Measurements from ENCODE around the gene GTPBP3. TPM values are rescaled to one million over a fixed set of nuclear protein-coding genes. Genes with fewer than 3 reads are reported as not detected.
A peak's percentile ranks its signal among the peaks of the same experiment; 100 is the strongest.

GTPBP3 gene
- total RNA-seq, 2 donors from 2014 or later, result 48.7 to 55.7 TPM

- no peak overlapping the region for H3K4me3 ChIP-seq (ENCODE audit: low read length)
- no peak overlapping the region for H3K9ac ChIP-seq (ENCODE audit: extremely low read depth, low read length, poor library complexity, severe bottlenecking)
- no peaks in the 10 kb centered on the region for H3K36me3 ChIP-seq (ENCODE audit: control insufficient read depth, insufficient read depth, low read length)
- peak; percentile 96 for TF ChIP-seq CTCF (conservative IDR thresholded peaks at IDR 0.05)
- no peak overlapping the region for H3K27ac ChIP-seq (ENCODE audit: low read depth, low read length)
- peak; percentile 92 for DNase-seq
- no peaks in the 10 kb centered on the region for H3K27me3 ChIP-seq (ENCODE audit: control insufficient read depth, insufficient read depth, low read length, poor library complexity, severe bottlenecking)
- H3K9me3 ChIP-seq (ENCODE audit: control insufficient read depth, low read length), result peaks cover 13% of the 10 kb centered on the region
- no peaks in the 10 kb centered on the region for H3K4me1 ChIP-seq (ENCODE audit: control insufficient read depth, insufficient read depth, low read length)
- H3K4me1 Mint-ChIP-seq, result peaks cover 3% of the 10 kb centered on the region
- H3K9me3 Mint-ChIP-seq, result peaks cover 10% of the 10 kb centered on the region
- no peaks in the 10 kb centered on the region for H3K36me3 Mint-ChIP-seq (ENCODE audit: low read depth)
- H3K4me3 Mint-ChIP-seq, result no peak overlapping the region
- peaks cover 23% of the 10 kb centered on the region for H3K27me3 Mint-ChIP-seq (ENCODE audit: insufficient read depth)
- WGBS, 2 experiments (ENCODE audit: insufficient coverage in 1 of 2, insufficient read length in 1 of 2), result 49 to 67% methylated on average over 1 to 19 of the region's 20 CpGs
- peak overlapping the region; percentile 64 for H3K27ac Mint-ChIP-seq
Measured at GRCh38 chr19:17385878-17386611, 48.7 kb downstream of the GTPBP3 start.

DNA sequence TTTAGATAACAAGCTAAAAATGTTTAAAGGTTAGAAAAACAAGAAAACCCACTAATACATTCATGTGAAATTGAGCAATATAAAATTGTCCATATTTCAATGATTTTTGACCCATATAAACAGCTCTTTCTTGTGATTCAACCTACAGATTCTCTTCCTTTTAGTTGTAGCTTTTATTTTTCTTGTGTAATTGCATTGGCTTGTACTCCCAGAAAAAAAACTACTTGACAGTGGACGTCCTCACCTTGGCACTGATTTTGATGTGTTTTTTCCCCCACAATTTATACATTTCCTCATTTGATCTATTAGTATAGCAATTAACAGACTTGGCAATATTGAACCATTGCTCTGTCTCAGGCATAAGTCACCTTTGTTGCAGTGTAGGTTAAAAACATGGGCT, 51.9 kb downstream of the GTPBP3 start:
- H3K4me3 Mint-ChIP-seq, result no peak overlapping the region

GRCh38 chr19:17389957-17390664, 52.8 kb downstream of the GTPBP3 start:
- Histone ChIP-seq H3K27me3 (ENCODE audit: control insufficient read depth, insufficient read depth, low read length, poor library complexity, severe bottlenecking) (no peaks in the 10 kb centered on the region), H3K4me3 (ENCODE audit: low read length) (peak overlapping the region; percentile 79), H3K27ac (ENCODE audit: low read depth, low read length) (no peak overlapping the region), H3K4me1 (ENCODE audit: control insufficient read depth, insufficient read depth, low read length) (no peaks in the 10 kb centered on the region), H3K36me3 (ENCODE audit: control insufficient read depth, insufficient read depth, low read length) (no peaks in the 10 kb centered on the region), H3K9ac (ENCODE audit: extremely low read depth, low read length, poor library complexity, severe bottlenecking) (no peak overlapping the region), H3K9me3 (ENCODE audit: control insufficient read depth, low read length) (peaks cover 13% of the 10 kb centered on the region)
- TF ChIP-seq CTCF (conservative IDR thresholded peaks at IDR 0.05), result peak; percentile 54
- Mint-ChIP-seq H3K27ac (no peak overlapping the region), H3K36me3 (ENCODE audit: low read depth) (no peaks in the 10 kb centered on the region), H3K27me3 (ENCODE audit: insufficient read depth) (peaks cover 23% of the 10 kb centered on the region), H3K4me3 (peak overlapping the region; percentile 73), H3K4me1 (peaks cover 3% of the 10 kb centered on the region), H3K9me3 (peaks cover 10% of the 10 kb centered on the region)
- 8 to 35% methylated on average over 7 to 37 of the region's 37 CpGs for whole genome bisulfite sequencing, 2 experiments (ENCODE audit: insufficient coverage in 1 of 2, insufficient read length in 1 of 2)
- DNase-seq, result peak; percentile 64

More for the DNA sequence above, 51.9 kb downstream of the GTPBP3 start:
- Histone ChIP-seq H3K9ac (ENCODE audit: extremely low read depth, low read length, poor library complexity, severe bottlenecking) (no peak overlapping the region), H3K4me3 (ENCODE audit: low read length) (no peak overlapping the region), H3K27ac (ENCODE audit: low read depth, low read length) (no peak overlapping the region), H3K9me3 (ENCODE audit: control insufficient read depth, low read length) (peaks cover 13% of the 10 kb centered on the region), H3K27me3 (ENCODE audit: control insufficient read depth, insufficient read depth, low read length, poor library complexity, severe bottlenecking) (no peaks in the 10 kb centered on the region), H3K4me1 (ENCODE audit: control insufficient read depth, insufficient read depth, low read length) (no peaks in the 10 kb centered on the region), H3K36me3 (ENCODE audit: control insufficient read depth, insufficient read depth, low read length) (no peaks in the 10 kb centered on the region)
- DNase-seq, result no peak
- peaks cover 23% of the 10 kb centered on the region for H3K27me3 Mint-ChIP-seq (ENCODE audit: insufficient read depth)
- H3K36me3 Mint-ChIP-seq (ENCODE audit: low read depth), result no peaks in the 10 kb centered on the region
- WGBS, 2 experiments (ENCODE audit: insufficient coverage in 1 of 2, insufficient read length in 1 of 2), result 77% methylated on average over 1 of the region's 1 CpG; no CpG with 5 or more reads in 1 of the 2 experiments
- peaks cover 10% of the 10 kb centered on the region for H3K9me3 Mint-ChIP-seq
- H3K4me1 Mint-ChIP-seq, result peaks cover 3% of the 10 kb centered on the region
- TF ChIP-seq CTCF (conservative IDR thresholded peaks at IDR 0.05), result no peak
- H3K27ac Mint-ChIP-seq, result no peak overlapping the region

Data from endodermal cell (in vitro differentiated cells).